Fibroblast of pulmonary artery (primary cell): ENCODE results near the gene FRMD4A.

Experiments used
- DNase-seq: peaks from one replicate; pipeline ENCODE4 v3.0.0-alpha.2; 2010; ENCODE audit warnings: low read depth
- H3K4me3 ChIP-seq: replicated peaks from 2 replicates; pipeline ENCODE4 v1.5.1; 2011; ENCODE audit warnings: low read depth, mild to moderate bottlenecking, control low read depth, low read length, moderate library complexity
- CTCF ChIP-seq: IDR thresholded peaks from 2 replicates; pipeline ENCODE4 v1.5.1; 2011; ENCODE audit warnings: mild to moderate bottlenecking, control low read depth, low read length, inconsistent platforms; ENCODE audit errors: missing control alignments

Gene FRMD4A

GRCh38 chr10:13743101-13743693, 587.5 kb downstream of the FRMD4A start:
- DNase-seq = no peak
- no peak for TF ChIP-seq CTCF
- H3K4me3 ChIP-seq = no peak overlapping the region

- no peak overlapping the region for H3K4me3 ChIP-seq
- DNase-seq = no peak
- TF ChIP-seq CTCF = no peak
Observed at GRCh38 chr10:13741438-13741837, 589.3 kb downstream of the FRMD4A start.

- H3K4me3 ChIP-seq = no peak overlapping the region
- TF ChIP-seq CTCF = no peak
- no peak for DNase-seq
Observed at GRCh38 chr10:13740461-13740860, 590.3 kb downstream of the FRMD4A start.

- no peak overlapping the region for H3K4me3 ChIP-seq
- DNase-seq = no peak
- TF ChIP-seq CTCF = no peak
Observed at GRCh38 chr10:13739183-13739582, 591.5 kb downstream of the FRMD4A start.

- no peak overlapping the region for H3K4me3 ChIP-seq
- DNase-seq = no peak
- no peak for TF ChIP-seq CTCF
Observed at GRCh38 chr10:13736506-13736905, 594.2 kb downstream of the FRMD4A start.

- no peak for TF ChIP-seq CTCF
- DNase-seq = no peak
- no peak overlapping the region for H3K4me3 ChIP-seq
Observed at GRCh38 chr10:13734151-13734550, 596.6 kb downstream of the FRMD4A start.

- no peak for TF ChIP-seq CTCF
- DNase-seq = no peak
- H3K4me3 ChIP-seq = no peak overlapping the region
Observed at GRCh38 chr10:13733071-13733470, 597.7 kb downstream of the FRMD4A start.
